CD4-positive, alpha-beta T cell treated with Interleukin-1 beta for 1 hour (primary cell): ENCODE measurements around the gene METAP1D.

Source experiments
- DNase-seq, 2 donors: peaks; one replicate each; pipeline ENCODE4 v3.0.0-alpha.2; 2020 to 2022

METAP1D gene

DNA sequence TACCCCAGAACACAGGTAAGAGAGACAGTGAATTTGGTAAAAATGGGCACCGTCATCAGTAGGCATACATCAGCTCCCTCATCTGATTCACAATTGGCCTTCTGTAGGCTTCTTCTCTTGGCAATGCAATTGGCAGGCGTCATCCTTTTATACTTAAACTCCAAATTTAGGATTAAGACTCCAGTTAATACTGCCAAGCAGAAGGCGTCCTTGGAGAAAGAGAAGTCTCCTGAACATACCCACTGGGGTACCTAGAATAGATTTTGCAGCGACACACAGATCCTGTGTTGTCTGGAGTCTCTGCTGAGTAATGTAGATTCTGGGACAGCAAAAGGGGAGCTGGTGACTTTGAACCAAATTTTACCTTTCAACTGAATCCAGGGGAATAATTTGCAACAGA, 592 bp upstream of the METAP1D start:
- no peak for DNase-seq

DNA sequence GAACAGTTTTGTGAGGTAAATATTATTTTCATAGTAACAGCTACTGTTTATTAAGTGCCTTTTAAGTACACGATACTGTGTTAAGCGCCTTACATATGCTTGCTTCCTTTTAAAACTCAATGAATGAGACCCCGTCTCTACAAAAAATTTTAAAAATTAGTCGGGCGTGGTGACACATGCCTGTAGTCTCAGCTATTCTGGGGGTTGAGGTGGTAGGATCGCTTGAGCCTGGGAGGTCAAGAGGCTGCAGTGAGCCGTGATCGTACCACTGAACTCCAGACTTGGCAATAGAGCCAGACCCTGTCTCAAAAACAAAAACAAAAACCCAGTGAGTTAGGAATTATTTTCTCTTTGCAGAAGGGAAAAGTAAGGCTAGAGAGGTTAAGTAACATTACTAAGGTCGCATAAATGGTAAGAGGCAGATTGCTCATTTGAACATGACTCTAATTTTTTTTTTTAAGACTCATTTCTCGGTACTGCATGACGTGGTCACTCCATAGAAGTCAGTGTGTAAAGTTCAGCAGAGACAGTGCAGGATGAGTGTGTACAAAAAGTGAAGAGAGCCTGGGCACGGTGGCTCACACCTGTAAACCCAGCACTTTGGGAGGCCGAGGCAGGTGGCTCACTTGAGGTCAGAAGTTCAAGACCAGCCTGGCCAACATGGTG, 1.1 kb downstream of the METAP1D start:
- DNase-seq = no peak

DNA sequence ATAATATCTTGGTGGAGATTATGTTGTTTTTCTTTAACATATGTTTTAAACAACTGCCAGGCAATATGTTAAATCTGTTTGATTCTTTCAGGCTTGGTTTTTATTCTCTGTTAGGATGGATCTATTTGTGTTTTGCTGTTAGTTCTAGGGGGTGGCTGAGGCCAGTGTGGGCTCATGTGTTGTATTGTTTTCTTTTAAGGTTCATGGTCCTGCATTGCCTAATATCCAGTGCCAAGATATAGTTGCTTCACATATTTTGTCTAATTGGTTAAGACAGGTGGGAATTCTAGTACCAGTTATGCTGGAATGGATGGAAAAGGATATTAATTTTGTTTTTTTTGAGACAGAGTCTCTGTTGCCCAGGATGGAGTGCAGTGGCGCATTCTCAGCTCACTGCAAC, 7.6 kb downstream of the METAP1D start:
- DNase-seq = no peak

DNA sequence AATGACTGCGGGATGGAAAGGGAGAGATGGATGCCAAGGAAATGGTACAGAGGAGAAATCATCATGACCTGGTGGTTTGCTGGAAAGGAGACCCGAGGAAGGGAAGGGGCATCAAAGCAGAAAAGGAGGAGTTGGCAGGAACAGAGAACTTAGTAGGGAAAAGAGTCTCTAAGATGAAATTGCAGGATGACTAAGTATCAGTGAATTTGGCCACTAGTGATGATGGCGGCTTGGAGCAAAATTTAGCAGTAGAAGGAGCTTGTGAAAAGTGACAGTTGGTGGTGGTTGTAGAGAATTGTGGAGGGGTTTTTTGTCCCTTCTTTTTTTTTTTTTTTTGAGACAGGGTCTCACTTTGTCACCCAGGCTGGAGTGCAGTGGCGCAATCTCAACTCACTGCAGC, 10.1 kb downstream of the METAP1D start:
- DNase-seq = no peak

DNA sequence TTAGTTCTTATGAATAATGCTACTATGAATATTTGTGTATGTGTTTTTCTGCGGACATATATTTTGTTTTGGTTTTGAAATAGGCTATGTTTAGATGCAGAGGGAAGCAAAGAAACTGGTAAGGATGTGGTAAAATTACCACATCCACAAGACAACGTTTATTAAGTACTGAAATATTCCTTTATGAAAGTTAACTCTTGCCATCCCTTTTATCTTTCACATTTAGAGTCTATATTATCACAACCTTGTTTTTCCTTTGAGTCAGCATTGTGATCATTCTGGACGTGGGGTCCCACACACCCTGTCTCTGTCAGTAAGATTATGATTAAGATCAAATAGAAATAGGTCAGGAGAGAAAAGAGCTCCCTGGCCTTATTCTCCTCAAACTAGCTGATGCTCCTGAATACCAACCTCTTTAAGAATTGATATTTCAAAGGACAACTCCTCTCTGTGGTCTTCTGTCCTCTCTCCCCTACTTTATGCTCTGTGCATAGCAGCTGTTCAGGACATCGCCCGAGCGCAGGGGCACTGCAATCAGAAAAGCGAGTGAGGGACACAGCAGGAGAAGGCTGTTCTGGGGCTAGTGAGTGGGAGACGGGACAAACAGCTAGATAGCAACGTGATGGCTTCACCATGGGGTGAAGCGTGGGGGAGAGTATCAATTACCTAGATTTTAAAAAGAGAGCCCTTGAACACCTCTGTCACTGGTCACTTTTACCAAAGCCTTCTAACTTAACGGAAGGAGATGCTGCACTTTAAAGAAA, 12.2 kb downstream of the METAP1D start:
- DNase-seq = no peak

DNA sequence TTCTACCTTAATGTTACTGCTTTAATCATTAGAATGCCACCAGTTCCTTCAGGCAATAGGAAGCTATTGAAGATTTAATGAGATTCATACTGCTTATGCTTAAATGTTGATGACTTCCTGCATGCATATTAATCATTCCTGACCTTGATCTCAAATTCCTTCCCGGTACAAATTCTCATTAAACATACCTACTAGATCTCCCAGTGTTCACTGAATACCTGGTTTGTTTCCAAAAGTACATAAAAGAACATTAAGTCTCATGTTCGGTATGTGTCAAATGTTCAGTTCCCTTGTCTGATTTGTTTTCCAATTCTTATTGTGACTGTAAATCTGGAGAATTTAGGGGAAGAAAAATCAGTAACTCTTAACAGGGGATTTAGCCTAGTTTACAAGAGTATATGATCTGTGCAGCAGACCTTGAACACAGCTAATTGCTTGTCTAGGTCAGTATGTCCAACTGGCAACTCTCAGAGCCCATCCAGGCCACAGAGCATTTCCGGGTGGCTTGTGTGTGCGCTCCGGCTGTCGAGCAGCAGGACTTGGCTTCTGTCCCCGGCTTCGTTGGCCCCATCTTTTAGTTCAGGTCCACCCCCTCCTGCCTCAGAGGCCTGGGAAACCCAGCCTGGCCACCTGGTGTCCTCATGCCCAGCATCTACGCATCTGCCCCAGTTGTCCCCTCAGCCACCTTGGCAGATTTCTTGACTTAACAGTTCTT, 13.1 kb downstream of the METAP1D start:
- no peak for DNase-seq

DNA sequence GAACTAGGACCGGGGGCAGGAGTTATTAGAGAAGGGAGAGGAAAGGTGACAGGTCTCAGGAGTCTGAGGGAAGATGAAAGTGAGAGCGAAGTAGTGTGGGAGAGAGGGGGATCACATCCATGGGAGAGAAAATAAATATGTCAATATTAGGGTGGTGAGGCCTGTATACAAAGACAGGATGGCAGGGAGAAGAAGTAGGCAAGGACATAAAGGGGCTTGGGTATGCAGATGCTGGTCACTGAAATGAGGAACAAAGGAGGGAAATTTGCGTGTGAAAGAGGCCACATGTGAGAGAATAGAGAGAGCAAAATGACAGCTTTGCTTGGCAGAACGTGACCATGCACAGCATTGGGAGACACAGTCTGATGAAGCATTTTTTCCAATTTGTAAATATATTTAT, 13.6 kb downstream of the METAP1D start:
- DNase-seq = no peak

DNA sequence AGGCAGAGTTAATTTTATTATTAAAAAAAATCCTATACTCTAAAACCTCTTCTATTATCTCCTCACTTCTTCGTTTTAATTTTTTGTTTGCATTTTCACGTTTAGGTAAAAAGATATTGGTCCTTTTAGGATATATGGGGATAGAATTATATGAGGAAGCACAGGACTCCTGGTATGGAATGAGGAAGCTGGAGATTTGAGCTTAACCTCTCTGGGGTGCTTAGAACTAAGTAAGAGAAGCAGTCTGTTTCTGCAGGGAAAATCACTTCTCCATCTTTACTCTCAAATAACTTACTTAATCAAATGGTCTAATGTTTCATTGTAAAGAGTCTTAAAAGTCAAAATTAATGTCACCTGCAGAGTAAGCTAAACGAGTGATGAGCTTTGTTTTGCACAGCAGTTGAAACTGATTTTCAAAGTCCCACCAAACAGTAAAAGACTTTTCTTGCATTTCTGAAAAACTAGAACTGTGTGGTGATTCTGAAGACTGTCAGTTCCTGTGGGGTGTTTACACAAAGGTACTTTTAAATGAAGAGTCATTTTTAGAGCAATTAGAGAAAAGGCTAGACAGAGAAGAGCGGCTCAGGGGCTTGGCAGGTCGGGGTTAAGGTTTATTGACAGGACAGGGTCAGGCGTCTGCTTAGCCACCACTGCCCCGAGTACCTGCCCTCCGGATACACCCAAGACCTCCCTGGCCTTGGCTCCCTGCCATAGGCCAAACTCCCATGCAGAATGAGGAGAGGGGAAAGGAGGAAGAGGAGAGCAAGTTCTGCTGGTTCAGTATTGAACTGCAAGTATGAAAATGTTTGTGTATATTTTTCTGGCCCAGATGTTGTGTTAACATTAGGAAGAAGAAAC, 21.6 kb downstream of the METAP1D start:
- no peak for DNase-seq

DNA sequence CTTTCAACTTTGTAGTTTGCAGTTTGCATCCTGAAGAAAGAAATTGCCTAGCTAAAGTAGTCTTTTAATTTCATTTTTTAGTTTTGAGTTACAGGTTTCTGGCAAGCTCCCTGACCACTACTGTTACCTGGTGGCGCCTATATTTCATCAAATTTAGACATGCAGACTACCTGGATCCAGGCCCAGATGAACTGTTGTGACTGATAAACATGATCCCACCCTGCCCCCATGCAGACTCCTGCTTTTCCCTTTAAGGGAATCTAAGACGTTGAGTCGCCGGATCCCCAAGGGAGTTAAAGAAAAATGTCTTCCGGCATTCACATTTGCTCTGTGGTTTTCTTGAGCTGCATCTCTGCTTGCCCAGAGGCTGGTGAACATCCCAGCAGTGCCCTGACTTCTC, 22.2 kb downstream of the METAP1D start:
- DNase-seq = no peak

DNA sequence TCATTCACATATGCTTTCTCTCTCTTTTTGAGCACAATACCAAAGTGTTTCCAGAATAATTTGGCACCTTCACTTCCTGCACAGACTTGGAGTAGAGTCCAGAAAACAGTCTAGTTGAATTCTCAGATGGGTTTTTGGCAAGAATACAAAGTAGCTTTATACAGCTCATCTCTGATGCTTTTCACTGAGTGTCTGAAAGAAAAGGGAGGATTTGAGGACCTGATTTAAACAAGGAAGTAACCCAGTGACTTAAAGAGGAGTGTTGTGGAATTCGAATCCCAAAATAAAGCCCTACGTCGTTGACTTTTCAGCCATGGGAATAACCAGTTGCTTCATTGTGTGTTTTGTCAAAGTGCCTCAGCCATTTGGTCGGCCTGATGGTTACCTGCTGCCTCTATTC, 31.8 kb downstream of the METAP1D start:
- DNase-seq = no peak

DNA sequence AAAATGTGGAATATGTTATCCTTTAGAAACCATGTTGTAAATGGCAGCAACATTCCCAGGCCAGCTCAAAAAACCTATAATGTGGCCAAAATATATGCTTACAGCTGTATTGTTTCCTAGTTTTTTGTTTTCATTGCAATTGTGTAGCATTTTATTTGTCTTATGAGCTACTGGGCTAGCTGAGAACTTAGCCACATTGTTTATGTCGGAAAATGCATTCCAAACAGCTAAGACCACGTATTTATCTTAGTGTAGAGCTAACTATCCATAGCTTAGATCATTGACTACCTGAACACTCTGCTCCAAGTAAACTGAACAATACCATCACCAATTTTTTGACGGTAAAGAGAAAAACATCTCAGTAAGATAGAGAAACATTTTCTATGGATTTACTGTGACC, 38.4 kb downstream of the METAP1D start:
- DNase-seq = no peak

DNA sequence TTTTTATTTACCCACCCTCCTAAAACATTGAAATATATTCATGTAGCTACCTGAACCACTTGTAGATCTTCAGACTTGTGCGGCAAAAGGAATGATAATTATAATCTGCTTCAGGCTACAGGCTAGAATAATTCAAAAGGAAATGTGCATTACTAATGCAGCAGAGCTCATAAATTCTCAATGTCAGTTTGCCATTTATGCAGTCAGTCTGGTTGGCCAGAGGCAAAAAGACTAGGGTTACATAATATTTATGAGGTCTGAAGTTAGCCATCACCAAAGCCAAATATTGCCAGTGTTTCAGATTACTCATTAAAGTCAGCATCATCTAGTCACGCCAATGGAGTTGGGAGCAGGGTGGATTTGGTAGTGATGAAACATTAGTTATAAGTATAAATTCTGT, 38.9 kb downstream of the METAP1D start:
- no peak for DNase-seq

DNA sequence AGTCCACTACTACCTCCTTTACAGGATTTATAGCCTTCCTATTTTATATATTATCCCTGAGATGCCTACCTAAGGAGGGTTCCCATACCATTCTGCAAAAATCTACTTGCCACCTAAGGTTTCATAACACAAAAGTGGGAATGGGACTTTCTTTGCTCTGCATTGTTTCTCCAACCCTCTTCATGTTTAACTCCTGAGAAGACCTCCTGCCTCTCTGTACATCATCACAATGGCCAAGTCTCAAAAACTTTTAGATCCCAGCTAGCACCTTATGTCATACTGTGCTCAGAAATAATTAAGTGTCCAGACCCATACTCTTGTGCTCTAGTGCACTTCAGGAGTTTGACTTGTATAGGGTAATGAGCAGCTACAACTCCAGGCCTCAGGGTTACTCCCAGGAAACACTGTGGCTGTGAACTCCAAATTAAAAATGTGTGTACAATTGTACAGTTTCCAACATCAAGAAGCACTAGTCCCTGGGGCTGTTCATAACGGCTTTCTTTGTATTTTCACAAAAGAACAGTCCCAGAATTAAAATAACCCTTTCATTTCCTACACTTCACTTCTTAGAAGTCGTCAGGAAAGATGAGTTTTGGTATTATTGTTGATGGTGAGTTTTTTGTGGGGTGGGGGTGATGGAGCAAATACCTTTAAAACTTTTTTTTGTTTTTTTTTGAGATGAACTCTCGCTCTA, 39.4 kb downstream of the METAP1D start:
- DNase-seq = no peak

DNA sequence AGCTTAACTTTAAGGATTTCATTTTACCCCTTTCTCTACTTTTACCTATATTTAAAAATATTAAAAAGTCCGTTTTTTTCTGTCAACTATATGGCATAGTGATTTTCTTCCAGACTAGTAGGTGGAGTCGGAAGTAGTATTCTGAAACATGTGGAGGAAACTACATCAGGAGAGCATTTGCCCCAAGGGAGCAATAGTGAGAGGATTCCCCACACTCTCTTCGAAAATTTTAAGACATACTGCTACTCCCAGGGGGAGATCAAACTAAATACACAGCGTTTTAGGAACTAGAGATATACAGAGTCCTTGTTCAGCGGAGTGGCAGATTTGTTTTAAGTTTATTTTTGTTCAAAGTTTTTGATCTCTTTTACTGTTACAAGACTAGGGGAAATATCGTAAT, 40.6 kb downstream of the METAP1D start:
- DNase-seq = no peak

DNA sequence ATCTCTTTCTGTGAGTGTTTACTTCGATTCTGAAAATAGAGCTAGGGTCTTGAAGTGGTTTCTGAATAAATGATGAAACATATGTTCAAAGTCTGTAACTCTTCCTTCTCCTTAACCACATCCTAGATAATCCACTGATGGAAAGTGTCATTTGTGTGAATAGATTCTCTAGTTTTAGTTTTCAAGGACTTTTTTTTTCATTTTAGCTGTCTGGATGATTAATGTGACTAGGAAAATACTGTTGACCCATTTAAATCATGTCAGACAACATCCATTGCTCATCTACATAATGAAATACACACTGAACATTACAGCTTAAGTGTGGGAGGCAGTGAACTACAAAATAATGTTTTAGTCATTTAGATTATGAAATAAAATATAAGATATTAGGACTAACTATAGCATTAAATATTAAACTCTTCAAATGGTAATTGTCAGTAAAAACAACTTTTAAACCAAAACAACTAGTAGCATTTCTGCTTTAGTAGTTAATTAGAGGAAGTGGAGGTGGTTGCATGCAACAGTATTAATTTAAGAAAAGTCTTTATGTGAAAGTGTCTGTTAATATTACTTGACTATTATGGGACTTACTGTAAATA, 46.4 kb downstream of the METAP1D start:
- no peak for DNase-seq

DNA sequence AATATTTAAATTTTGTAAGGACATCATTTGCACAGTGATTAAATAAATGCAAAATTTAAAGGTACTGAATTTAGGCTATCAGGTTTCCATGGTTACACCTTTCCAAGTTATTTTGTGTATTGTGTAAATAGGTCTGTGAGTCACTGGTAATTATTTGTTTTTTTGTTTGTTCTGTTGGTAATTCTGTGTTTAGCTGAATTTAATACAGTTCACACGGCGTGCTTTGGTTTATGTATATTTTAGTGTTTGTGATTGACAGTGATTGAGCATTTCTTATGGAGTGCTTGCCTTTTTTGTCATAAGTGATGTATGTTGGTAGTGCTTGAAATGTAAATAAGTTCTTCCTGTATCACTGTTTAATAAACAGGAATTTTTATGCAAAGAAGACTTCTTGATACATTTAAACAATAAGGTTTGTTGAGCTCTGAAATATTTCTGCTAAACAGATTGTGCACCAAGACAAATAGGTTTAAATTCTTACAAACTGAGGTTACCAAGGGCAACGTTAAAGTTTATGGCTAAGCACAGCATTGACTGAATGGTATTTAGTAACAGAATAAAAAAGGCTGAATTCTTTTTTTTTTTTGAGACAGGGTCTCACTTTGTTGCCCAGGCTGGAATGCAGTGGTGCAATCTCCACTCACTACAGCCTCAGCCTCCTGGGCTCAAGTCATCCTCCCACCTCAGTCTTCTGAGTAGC, 47.3 kb downstream of the METAP1D start:
- no peak for DNase-seq

DNA sequence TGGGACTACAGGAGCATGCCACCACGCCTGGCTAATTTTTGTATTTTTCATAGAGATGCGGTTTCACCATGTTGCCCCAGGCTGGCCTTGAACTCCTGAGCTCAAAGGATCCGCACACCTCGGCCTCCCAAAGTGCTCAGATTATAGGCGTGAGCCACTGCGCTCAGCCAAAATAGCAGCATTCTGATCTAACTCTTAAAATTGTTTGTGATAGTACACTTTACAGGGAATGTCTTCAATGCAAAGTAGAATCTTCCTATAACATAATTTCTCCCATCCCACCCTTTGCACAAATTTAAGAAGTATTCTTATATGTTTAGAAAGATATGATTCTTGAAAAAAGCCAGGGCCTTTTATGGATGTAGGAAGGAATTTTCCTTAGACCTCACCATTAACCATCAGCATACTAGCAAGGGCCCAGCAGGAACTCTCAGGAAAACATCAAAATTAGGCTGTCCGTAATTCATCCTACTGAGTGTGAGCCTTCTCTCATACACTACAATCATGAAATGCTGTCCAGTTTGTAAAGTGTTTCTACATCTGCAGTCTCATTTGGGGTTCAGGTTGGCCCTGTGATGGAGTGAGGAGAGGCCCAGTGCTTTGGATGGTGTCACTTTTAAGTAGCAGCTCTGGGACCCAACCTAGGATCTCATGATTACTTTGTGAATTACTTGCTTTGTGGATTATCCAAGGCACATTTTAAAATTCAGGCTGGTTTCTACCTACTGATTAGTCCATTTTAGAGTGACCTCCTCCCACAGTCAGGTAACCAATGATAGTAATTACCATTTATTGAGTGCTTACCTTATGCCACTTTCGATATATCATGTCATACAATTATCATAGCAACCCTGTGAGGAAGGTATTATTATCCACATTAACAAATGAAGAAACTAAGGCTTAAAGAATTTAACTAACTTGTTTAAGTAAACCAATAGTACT, 48.1 kb downstream of the METAP1D start:
- no peak for DNase-seq

DNA sequence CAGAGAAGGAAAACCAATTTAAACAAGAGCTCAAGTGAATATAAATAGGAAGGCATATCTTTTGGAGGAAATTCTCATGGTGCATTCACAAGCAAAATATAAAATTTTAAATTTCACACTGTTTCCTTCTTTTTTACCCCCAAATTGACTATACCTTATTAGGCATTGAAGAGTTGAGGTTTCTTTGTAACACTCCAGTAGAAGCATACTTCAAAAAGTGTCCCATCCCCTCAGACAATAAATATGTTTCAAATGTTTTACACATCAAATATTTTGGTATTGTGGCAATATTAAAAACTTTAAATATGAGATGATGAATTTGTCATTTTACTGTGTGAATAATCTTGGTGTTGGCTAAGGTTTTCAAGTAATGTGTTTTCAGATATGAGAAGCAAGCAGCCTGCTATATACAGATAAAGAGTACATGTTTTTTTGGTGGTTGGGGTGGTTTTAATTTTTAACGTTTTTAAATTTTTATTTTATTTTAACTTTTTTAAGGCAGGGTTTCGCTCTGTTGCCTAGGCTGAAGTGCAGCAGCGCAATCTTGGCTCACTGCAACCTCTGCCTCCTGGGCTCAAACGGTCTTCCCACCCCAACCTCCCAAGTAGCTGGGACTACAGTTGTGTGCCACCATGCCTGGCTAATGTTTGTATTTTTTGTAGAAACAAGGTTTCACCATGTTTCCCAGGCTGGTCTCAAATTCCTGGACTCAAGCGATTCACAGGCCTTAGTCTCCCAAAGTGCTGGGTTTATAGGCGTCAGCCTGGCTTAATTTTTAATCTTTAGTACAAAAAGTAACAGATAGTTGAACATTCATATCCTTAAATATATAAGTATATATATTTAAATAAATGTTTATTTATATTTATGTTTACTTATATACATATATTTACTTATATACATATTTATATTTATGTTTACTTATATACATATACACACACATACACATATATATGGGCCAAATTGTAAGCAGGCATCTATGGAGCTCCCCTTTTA, 49.1 kb downstream of the METAP1D start:
- no peak for DNase-seq

DNA sequence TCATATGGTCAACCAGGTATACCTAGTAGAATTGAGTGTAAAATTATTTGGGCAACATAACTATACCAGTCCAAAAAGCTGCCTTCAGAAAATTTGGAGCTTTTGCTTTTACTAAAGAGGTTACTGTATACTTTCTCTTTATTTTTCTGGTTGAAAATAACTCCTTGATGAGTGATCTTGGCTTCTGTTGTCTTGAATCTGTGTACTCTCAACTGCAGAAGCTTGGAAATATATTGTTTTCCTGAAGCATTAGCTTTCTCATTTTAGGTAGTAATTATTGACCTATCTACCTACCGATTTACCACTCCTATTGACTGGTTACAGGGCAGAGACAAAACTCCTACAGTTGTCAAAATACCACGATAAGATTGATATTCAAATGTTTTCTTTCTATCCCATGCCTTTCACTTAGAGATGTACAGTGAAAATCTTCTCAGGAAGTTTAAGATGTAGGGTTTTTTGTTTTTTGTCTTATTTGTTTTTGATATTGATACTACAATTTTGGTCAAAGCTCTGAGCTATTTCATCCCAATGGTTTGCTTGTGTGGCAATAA, 49.9 kb downstream of the METAP1D start:
- no peak for DNase-seq
